Endothelial cell of umbilical vein (primary cell): Measurements from ENCODE around the gene DUSP2. TPM values are rescaled to one million over a fixed set of nuclear protein-coding genes. Genes with fewer than 3 reads are reported as not detected.

Experiments
- BruUV-seq: library from RNA; stranded (reverse); fragments of 400-500 nt; replicated peaks from 2 replicates; lab custom pipeline; 2021; lab: Mats Ljungman, UMichigan
- CTCF ChIA-PET: fragments of 300-600, 350-600 bp; sonication (Branson Sonifier 250); formaldehyde crosslinking; loops from one replicate; lab custom pipeline; 2021; ENCODE audit warnings: antibody characterized with exemption, inconsistent platforms; lab: Charles Lee
- POLR2A ChIA-PET: fragments of 300-600, 350-600 bp; sonication (Branson Sonifier 250); formaldehyde crosslinking; loops from one replicate; lab custom pipeline; 2021; ENCODE audit warnings: antibody characterized with exemption, inconsistent platforms; lab: Charles Lee
- DNase-seq: peaks from one replicate; pipeline ENCODE4 v3.0.0-alpha.2; 2011; ENCODE audit warnings: low read depth, low spot score
- FAIRE-seq: peaks from 2 replicates; lab custom pipeline; 2011; peaks lifted over from hg19 to GRCh38; lab: Jason Lieb, UNC
- H2AFZ ChIP-seq: 2 replicates; pipeline ENCODE4 v1.6.0; 2012; ENCODE audit warnings: low read depth, low read length, control low read depth, inconsistent platforms
- H3K27ac ChIP-seq: 2 replicates; pipeline ENCODE4 v1.5.1; 2011; ENCODE audit warnings: low read depth, mild to moderate bottlenecking, control low read depth, low read length, moderate library complexity; ENCODE audit not compliant: insufficient read depth
- H3K27me3 ChIP-seq, 2 experiments: 2 replicates each; pipeline versions ENCODE4 v1.6.0 to v1.6.1; 2011; ENCODE audit warnings: low read length in 2 of 2, mixed read lengths in 1 of 2; ENCODE audit not compliant: control insufficient read depth in 2 of 2, insufficient read depth in 2 of 2
- H3K36me3 ChIP-seq, 2 experiments: 2 replicates in 1 of 2; 3 replicates in 1 of 2; pipeline ENCODE4 v1.5.1; 2011; ENCODE audit warnings: low read length in 2 of 2, mild to moderate bottlenecking in 1 of 2, moderate library complexity in 1 of 2; ENCODE audit not compliant: control insufficient read depth in 2 of 2, insufficient read depth in 2 of 2; ENCODE audit errors: extremely low read depth in 1 of 2
- H3K4me1 ChIP-seq: 3 replicates; pipeline ENCODE4 v1.5.1; 2011; ENCODE audit warnings: mild to moderate bottlenecking, low read length; ENCODE audit not compliant: control insufficient read depth, insufficient read depth; ENCODE audit errors: extremely low read depth
- H3K4me2 ChIP-seq: 2 replicates; pipeline ENCODE4 v1.6.1; 2011; ENCODE audit warnings: low read length, control low read depth, mixed read lengths; ENCODE audit not compliant: insufficient read depth
- H3K4me3 ChIP-seq, 3 experiments: fragments of 200-600 bp in 1 of 3; sonication (generic), shearing (Covaris generic) in 1 of 3; replicated peaks in 1 of 3; 2 replicates each; pipeline ENCODE4 v1.5.1; 2011 to 2016; ENCODE audit warnings: control low read depth in 3 of 3, low read length in 3 of 3, mild to moderate bottlenecking in 2 of 3, inconsistent platforms in 1 of 3, low read depth in 1 of 3, moderate library complexity in 1 of 3; ENCODE audit not compliant: insufficient read depth in 1 of 3
- H3K79me2 ChIP-seq: 2 replicates; pipeline ENCODE4 v1.6.0; 2012; ENCODE audit warnings: low read length, inconsistent platforms; ENCODE audit not compliant: control insufficient read depth, insufficient read depth
- H3K9ac ChIP-seq: replicated peaks from 2 replicates; pipeline ENCODE3; 2011; ENCODE audit warnings: low read length, control low read depth; ENCODE audit not compliant: insufficient read depth; ENCODE audit errors: extremely low read depth
- H3K9me1 ChIP-seq: replicated peaks from 3 replicates; pipeline ENCODE4 v1.6.0; 2011; ENCODE audit warnings: mild to moderate bottlenecking, low read length; ENCODE audit not compliant: control insufficient read depth, insufficient read depth; ENCODE audit errors: extremely low read depth
- H3K9me3 ChIP-seq: replicated peaks from 2 replicates; pipeline ENCODE4 v1.5.1; 2012; ENCODE audit warnings: low read length, inconsistent platforms; ENCODE audit not compliant: control insufficient read depth, insufficient read depth
- H4K20me1 ChIP-seq: replicated peaks from 2 replicates; pipeline ENCODE3; 2011; ENCODE audit warnings: mild to moderate bottlenecking, low read length; ENCODE audit not compliant: control insufficient read depth, insufficient read depth; ENCODE audit errors: extremely low read depth
- CTCF ChIP-seq, 2 donors: IDR thresholded peaks; 1 replicate in 1 of 2; 2 replicates in 1 of 2; pipeline ENCODE4 v1.5.1; 2011; ENCODE audit warnings: low read length in 2 of 2, mild to moderate bottlenecking in 2 of 2, moderate library complexity in 2 of 2, control low read depth in 1 of 2, inconsistent platforms in 1 of 2, low read depth in 1 of 2; ENCODE audit not compliant: insufficient read depth in 1 of 2; ENCODE audit errors: extremely low read depth in 1 of 2
- EZH2 ChIP-seq: IDR thresholded peaks from 2 replicates; pipeline ENCODE4 v1.6.1; 2012; ENCODE audit warnings: borderline replicate concordance, low read depth, mild to moderate bottlenecking, moderate library complexity, low read length, inconsistent platforms; ENCODE audit not compliant: severe bottlenecking
- FOS ChIP-seq: IDR thresholded peaks from 2 replicates; pipeline ENCODE4 v1.6.1; 2011; ENCODE audit warnings: mild to moderate bottlenecking, low read length, moderate library complexity, borderline replicate concordance; ENCODE audit not compliant: insufficient read depth
- GATA2 ChIP-seq: IDR thresholded peaks from 2 replicates; pipeline ENCODE4 v1.7.0; 2011; ENCODE audit warnings: low read depth, mild to moderate bottlenecking, moderate library complexity, mixed read lengths, low read length; ENCODE audit not compliant: insufficient read length, insufficient read depth
- JUN ChIP-seq: IDR thresholded peaks from 2 replicates; pipeline ENCODE4 v1.6.1; 2011; ENCODE audit warnings: borderline replicate concordance, low read depth; ENCODE audit not compliant: insufficient read length, insufficient read depth
- MYC ChIP-seq: IDR thresholded peaks from one replicate; pipeline ENCODE4 v1.6.1; 2011; ENCODE audit warnings: mild to moderate bottlenecking, low read depth, low read length
- POLR2A ChIP-seq: IDR thresholded peaks from 2 replicates; pipeline ENCODE4 v1.6.1; 2012; ENCODE audit warnings: low read depth, mild to moderate bottlenecking, control low read depth, low read length
- POLR2AphosphoS5 ChIP-seq: IDR thresholded peaks from 2 replicates; pipeline ENCODE4 v1.6.1; 2012; ENCODE audit warnings: low read depth, mild to moderate bottlenecking, control low read depth, low read length, moderate library complexity; ENCODE audit not compliant: insufficient read depth
- dilution Hi-C: fragments of 300-500 bp; cut with MboI; formaldehyde crosslinking; loops from one replicate; pipeline ENCODE4 v1.15.0; 2019; ENCODE audit warnings: low sequenced_read_pairs; ENCODE audit not compliant: extremely low pct_ligation_motif_present
- intact Hi-C: fragments of 100-400 bp; cut with micrococcal nuclease; formaldehyde crosslinking; loops from one replicate; pipeline ENCODE4 v1.10.0; 2022
- polyA plus RNA-seq, 4 experiments: library from polyadenylated mRNA; depleted of rRNA in 3 of 4; stranded (reverse) in 3 of 4; unstranded in 1 of 4; fragments of >200 nt; gene quantifications; 2 replicates each; pipeline versions ENCODE4 v1.2.1 to v1.2.3, GENCODE V29; 2011 to 2012; ENCODE audit warnings: missing spikeins in 1 of 4
- total RNA-seq: library from RNA; stranded (reverse); gene quantifications from 2 replicates; pipeline ENCODE4 v1.2.3, GENCODE V29; 2021
- TF ChIP-seq, protein P1 (sequence below): IDR thresholded peaks from 2 replicates; pipeline ENCODE4 v1.6.1; 2011; ENCODE audit not compliant: insufficient read depth, insufficient read length

The DUSP2 gene
- total and polyA plus RNA-seq, 2 donors (not counting 3 experiments of a cell fraction or from before 2014, with no cell fraction given): 0.33 TPM

GRCh38 chr2:96163768-96164429, 18.7 kb upstream of the DUSP2 start:
- no peaks in the 10 kb centered on the region for H4K20me1 ChIP-seq
- CTCF ChIA-PET: interaction anchor here (1.0 to 2.0 kb wide), 2 partner anchors 11 to 47 kb away, joined by 4 to 16 read pairs; no protein-coding TSS in a partner anchor
- no TSS peak for BruUV-seq

More at GRCh38 chr2:96163768-96164429, 18.7 kb upstream of the DUSP2 start:
- H3K27me3 ChIP-seq: peaks cover 4% of the 10 kb centered on the region in 2 experiments
- no peaks in the 10 kb centered on the region for H3K9me3 ChIP-seq
- dilution Hi-C loops (no loop called here), intact Hi-C loops (no loop called here)
- no peaks in the 10 kb centered on the region for H3K79me2 ChIP-seq
- H3K36me3 ChIP-seq: no peaks in the 10 kb centered on the region
- H3K4me2 ChIP-seq: no peak overlapping the region
- POLR2A ChIA-PET: no interaction called here
- no peak overlapping the region for H3K4me3 ChIP-seq
- no peaks in the 10 kb centered on the region for H3K4me1 ChIP-seq
- TF ChIP-seq POLR2AphosphoS5 (no peak), GATA2 (no peak), EZH2 (no peak), MYC (no peak), FOS (no peak), CTCF (IDR thresholded peaks at IDR 0.05; ENCODE audit: extremely low read depth in 1 of 2, insufficient read depth in 1 of 2, low read depth in 1 of 2, low read length in 2 of 2) (no peak), POLR2A (no peak), JUN (no peak)
- TF ChIP-seq, protein P1, sequence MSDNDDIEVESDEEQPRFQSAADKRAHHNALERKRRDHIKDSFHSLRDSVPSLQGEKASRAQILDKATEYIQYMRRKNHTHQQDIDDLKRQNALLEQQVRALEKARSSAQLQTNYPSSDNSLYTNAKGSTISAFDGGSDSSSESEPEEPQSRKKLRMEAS: no peak
- DNase-seq: no peak
- no peak overlapping the region for H3K9ac ChIP-seq
- no peak for FAIRE-seq
- no peaks in the 10 kb centered on the region for H3K9me1 ChIP-seq
- no peak overlapping the region for H2AFZ ChIP-seq
- no peak overlapping the region for H3K27ac ChIP-seq
